Stimulated activated CD4-positive, alpha-beta T cell treated with anti-CD3 and anti-CD28 coated beads, TNF-alpha, amount 100 ng/mL, for 48 hours (primary cell): ENCODE measurements around the gene GNG7.
"Not testable (repeated sequence)": the region's sequence is repeated elsewhere in the genome, so short reads cannot be mapped to it uniquely, and the experiment has no call there.

Source experiments
- DNase-seq, 3 donors: peaks; one replicate each; pipeline ENCODE4 v3.0.0-alpha.2; 2020; ENCODE audit warnings: low read depth in 3 of 3

GNG7 gene

DNA sequence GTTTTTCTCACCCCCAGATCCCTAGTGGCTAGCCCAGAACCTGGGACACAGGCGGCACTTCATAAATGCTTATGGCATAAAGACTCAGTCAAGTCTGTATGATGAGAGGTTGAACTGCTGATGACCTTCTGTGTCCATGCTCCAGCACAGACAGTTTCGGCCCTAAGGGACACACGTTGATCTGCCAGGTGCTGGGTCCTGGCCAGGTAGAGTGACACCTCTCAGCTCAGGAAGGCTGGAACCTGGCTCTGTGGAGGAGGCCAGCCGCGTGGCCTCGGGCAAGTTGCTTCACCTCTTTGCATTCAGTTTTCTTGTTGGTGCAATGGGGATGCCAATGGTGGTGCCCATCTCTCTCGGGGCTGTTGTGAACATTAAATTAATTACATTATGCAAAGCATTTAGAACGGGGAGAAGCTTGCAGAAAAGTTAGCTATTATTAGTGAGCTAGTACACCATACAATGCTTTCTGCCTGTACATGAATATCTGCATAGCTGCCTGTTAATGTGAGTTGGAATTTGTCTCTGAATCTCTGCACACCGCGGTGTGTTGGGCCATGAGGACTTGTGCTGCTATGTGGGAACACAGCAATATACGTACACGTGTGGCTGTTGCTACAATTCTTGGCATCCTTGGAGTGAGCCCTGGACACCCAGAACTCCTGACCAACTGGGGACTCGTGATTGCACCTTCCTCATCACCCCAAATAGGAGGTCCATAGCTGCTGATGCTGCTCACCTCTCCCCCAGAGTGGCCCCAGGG, 218.1 kb downstream of the GNG7 start:
- no peak for DNase-seq

DNA sequence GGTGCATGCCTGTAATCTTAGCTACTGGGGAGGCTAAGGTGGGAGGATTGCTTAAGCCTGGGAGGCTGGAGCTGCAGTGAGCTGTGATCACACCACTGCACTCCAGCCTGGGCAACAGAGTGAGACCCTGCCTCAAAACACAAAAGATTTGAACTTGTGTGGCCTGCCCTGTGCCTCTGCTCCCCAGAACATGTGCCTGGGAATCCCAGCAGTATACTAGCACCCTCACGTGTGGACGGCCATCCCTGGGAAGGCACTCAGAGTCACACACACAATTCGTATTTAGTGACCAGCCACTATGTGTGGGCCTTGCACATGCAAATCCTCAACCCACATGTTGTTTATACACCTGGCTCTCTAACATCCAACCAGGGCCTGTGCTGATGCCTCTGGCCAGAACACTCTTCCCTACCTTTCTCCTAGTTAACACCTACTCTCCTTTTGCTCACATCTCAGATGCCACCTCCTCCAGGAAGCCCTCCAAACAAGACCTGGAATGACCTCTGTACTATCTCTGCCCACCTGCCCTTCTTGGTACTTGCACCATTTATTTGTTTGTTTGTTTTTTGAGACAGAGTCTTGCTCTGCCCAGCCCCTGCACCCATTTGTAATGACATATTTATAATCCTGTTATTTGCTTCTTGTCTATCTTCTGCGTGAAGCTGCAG, 218.9 kb downstream of the GNG7 start:
- DNase-seq: no peak

GRCh38 chr19:2483084-2483483, 219.4 kb downstream of the GNG7 start:
- DNase-seq: no peak

- DNase-seq: no peak
These were observed 220.0 kb downstream of the GNG7 start for GRCh38 chr19:2482354-2483038.

GRCh38 chr19:2481466-2481865, 221.0 kb downstream of the GNG7 start:
- no peak for DNase-seq

DNA sequence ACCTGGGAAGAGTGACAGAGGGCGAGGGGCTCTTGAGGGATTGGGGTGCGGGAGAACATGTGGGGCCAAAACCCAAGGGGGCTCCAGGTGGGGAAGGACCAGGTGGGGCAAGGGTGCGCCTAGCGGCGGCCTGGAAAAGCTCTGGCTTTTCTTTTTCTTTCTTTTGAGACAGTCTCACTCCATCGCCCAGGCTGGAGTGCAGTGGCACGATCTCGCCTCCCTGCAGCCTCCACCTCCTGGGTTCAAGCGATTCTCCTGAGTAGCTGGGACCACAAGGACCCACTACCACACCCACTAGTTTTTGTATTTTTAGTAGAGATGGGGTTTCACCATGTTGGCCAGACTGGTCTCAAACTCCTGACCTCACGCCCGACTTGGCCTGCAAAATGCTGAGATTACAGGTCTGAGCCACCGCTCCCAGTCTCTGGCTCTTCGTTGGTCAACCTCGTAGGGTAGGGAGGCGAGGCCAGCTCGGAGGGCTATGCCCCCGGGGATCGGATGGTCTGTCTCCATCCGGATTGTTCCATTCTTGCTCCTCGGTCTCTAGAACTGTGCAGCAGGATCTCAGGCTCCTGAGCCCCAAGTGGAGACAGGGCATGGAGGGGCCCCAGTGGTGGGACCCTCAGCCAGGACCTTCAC, 222.8 kb downstream of the GNG7 start:
- no peak for DNase-seq

DNA sequence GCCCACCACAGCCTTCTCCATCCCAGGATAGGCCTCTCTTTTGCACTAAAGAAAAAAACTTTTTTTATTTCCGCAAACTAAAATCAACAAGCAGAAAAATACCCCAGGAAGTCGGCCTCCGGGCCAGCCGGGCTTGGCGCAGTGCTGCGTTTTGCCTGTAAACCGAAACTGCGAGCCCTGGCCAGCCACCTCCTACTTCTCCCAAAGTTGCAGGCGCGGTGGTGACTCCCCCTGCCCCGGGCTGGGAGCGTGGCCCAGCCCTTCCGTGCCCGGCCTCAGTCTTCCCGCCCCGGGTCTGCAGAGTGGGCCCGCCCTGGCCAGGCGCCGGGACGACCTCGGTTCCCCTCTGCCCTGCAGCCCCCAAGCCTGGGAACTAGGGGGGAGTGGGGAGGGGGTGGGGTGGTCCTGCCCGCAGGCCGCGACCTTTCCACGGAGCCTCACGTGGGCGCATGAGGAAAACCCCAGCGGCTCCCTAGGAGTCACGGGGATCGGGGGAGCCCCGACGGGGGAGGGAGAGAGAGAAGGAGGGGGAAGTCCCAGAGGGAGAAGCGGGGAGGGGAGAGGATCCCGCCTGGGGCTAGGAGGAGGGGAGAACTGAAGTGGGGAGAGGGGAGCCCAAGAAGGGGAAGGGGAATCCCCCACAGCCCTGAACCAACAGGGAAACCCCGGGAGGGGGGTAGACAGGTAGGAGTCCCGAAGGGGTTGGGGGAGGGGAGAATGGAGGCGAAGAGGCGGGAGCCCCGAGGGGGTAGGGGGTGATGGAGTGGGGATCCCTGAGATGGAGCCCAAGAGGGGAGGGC, 223.5 kb downstream of the GNG7 start:
- peak in 1 of 3 donors; percentile 38 for DNase-seq

DNA sequence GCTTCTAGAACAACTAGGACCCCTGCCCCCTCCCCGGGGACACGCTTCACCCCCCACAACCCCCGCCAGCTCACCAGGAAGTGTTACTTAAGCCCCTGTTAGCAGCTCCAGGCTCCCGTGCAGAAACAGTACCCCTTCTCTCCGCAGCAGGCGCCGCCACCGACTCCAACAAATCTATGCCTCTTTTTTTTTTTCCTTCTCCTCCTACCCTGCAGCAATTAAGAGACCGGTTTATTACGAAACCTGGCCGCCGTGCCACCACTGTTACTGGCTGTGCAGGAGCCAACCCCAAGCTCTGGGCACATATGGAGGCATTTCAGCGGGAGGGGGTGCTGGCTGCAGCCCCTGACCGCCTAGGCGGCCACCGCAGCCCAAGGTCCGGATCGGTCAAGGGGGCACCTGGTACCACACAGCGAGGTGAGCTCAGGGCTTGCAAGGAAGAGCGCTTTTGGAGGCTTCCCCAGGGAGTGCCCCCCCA, 224.2 kb downstream of the GNG7 start:
- peak in 1 of 3 donors; percentile 38 for DNase-seq

GRCh38 chr19:2477732-2478191, 224.7 kb downstream of the GNG7 start:
- DNase-seq: no peak

DNA sequence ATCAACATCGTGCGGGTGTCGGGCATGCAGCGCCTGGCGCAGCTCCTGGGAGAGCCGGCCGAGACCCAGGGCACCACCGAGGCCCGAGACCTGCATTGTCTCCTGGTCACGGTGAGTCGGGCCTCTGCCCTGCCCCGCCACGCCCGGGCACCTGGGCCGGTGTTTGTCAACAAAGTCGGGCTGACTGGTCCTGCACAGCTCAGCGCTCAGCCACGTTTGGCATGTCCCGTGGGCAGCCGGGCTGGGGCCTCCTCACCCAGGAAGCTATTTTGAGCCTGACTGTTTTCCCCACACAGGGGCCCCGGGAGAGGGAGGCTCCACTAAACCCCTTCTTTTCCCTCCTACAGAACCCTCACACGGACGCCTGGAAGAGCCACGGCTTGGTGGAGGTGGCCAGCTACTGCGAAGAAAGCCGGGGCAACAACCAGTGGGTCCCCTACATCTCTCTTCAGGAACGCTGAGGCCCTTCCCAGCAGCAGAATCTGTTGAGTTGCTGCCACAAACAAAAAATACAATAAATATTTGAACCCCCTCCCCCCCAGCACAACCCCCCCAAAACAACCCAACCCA, 225.3 kb downstream of the GNG7 start:
- no peak for DNase-seq

DNA sequence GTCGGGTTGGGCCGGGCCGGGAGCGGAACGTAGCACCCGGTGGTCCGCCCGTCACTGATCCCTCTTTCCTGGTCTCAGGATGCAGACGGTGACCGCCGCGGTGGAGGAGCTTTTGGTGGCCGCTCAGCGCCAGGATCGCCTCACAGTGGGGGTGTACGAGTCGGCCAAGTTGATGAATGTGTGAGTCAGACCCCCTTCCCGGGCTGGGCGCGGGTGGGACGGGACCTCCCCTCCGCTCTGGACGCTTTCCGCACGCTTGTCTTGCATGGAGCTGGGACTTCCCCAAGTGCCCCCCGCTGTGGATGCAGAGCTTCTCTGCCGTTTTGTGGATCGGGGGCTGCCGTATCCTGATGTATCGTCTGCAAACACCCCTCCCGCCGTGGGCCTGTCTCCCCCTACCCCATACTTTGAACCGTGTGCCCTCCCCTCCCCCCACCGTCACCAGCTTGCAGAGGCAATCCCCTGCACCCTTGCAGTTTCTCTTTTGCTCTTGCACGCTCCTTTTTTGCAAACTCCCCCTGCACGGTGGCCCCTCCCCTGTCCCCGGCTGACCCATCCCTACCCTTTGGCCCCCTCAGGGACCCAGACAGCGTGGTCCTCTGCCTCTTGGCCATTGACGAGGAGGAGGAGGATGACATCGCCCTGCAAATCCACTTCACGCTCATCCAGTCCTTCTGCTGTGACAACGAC, 225.9 kb downstream of the GNG7 start:
- DNase-seq: peak in 2 of 3 donors; percentile 60 to 72

DNA sequence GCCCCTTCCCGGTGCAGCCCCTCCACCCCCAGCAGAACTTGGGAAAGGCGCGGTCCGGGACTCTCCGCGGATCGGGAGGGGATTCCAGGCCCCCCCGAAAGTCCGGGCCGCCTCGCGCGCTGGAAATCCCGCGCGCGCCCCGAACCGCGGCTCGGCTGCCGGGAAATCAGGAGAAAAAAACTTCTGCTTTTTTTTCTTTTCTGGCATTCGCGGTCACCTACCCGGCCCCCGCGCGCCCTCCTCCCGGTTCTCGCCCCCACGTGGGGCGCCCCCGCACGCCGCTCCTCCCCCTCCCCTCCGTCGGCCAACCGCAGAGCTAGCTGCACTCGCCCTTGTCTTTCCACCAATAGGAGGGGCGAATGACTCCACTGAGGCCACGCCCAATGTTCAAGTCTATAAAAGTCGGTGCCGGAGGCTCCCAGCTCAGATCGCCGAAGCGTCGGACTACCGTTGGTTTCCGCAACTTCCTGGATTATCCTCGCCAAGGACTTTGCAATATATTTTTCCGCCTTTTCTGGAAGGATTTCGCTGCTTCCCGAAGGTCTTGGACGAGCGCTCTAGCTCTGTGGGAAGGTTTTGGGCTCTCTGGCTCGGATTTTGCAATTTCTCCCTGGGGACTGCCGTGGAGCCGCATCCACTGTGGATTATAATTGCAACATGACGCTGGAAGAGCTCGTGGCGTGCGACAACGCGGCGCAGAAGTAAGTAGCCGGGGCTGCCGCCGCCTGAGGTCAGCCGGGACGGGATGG, 226.6 kb downstream of the GNG7 start, which contains the start of gene GADD45B:
Gene GADD45B (plus strand): TSS at position 426 of the 749 bp plus-strand sequence. CDS start 232 bp downstream, at position 658.
- peak; percentile 95 for DNase-seq

DNA sequence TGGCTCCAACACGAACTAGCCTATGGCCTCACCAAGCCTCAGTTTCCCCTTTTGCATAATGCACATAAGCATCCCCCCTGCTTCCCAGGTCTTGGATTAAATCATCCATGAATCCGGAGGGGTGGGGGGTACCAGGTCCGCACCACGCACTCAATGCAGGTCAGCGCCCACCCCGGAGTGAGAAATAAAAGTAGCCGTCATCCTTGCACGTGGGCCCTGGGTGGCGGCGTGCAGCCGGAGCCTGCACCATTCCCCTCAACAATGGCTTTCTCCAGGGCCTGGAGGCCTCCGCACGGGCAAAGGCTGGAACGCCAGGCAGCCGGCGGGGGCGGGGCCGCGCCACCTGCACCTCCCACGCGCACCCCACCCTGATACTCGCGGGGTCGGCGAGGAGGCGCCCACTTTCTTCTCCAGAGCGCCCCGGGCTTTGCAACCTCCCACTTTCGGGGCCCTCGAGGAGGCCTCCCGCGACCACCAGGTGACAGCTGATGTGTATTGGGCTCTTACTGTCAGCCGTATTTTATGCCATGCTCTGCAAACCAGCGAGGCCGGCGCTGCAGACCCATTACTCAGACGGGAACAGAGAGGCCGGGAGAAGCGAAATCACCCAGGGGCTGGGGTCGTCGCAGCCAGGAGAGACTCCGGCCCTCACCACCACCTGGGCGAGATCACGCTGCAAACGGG, 227.3 kb downstream of the GNG7 start:
- DNase-seq: peak; percentile 51 to 67 (median 67)

- peak; percentile 83 to 88 (median 85) for DNase-seq
These were observed 228.1 kb downstream of the GNG7 start for GRCh38 chr19:2474232-2475017.

DNA sequence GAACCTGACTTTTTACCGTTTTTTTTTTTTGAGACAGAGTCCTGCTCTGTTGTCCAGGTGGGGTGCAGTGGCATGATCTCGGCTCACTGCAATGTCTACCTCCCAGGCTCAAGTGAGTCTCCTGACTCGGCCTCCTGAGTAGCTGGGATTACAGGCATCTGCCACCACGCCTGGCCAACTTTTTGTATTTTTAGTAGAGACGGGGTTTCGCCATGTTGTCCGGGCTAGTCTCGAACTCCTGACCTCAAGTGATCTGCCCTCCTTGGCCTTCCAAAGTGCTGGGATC, 232.6 kb downstream of the GNG7 start:
- DNase-seq: not testable (repeated sequence)

- peak in 2 of 3 donors; percentile 44 to 50 for DNase-seq
These were observed 233.2 kb downstream of the GNG7 start for GRCh38 chr19:2469102-2469914.

GRCh38 chr19:2468596-2468995, 233.9 kb downstream of the GNG7 start:
- DNase-seq: no peak
